T1000 (cell line): ENCODE data around the gene LIG3.
A peak's percentile ranks its signal among the peaks of the same experiment; 100 is the strongest.
"Not testable (repeated sequence)": the region's sequence is repeated elsewhere in the genome, so short reads cannot be mapped to it uniquely, and the experiment has no call there.

Source experiments
- DNase-seq: peaks from one replicate; lab custom pipeline; 2025; ENCODE audit warnings: mixed read lengths; lab: John Stamatoyannopoulos, UW

LIG3 gene

GRCh38 chr17:34999456-34999855, 19.1 kb downstream of the LIG3 start:
- no peak for DNase-seq

DNA sequence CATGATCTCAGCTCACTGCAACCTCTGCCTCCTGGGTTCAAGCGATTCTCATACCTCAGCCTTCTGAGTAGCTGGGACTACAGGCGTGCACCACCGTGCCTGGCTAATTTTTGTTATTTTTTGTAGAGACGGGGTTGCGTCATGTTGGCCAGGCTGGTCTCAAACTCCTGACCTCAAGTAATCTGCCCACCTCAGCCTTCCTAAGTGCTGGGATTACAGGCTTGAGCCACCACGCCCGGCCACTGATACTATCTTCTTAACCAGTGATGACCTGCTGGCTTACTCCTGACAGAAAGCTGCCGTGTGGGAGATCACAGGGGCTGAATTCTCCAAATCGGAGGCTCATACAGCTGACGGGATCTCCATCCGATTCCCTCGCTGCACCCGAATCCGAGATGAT, 20.7 kb downstream of the LIG3 start:
- not testable (repeated sequence) for DNase-seq

DNA sequence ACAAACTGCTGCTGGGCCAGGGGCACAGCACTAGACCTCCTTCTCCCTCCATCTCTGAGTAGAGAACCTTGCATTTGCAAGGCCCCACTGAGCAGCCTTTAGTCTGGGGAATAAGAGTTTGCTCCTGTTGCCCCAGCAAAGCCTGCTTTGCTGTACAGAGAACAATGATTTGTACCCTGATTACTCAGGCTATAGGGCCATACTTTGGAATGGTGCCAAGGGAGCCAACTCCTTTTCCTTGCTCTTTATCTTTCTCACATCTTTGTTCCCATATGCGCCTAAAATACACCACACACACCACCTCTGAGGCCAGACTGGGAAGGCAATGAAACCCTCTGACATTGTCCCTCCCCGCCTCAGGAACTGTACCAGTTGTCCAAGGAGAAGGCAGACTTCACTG, 21.2 kb downstream of the LIG3 start:
- DNase-seq = no peak

DNA sequence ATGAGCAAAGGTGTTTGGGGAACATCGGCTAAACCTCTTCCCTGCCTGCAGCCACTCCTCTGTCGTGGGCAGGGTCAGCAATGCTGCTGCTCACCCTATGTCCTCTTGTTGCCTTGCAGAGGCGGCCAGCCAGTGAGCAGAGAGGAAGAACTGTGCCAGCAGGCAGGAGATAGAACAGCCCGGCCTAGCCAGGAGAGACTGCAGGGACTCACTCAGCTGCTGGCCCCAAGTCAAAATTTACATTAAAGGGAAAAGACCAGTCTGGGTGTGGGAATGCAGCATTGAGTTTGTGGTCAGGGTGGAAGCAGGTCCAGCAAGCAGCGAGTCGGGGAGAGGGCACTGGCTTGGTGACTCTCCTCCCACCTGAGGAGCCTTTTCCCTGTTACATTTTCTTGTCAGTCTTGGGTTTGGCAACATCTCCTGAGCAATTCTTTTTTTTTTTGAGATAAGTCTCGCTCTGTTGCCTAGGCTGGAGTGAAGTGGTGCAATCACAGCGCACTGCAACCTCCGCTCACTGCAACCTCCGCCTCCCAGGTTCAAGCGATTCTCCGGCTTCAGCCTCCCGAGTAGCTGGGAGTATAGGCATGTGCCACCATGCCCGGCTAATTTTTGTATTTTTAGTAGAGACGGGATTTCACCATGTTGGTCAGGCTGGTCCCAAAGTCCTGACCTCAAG, 22.7 kb downstream of the LIG3 start:
- DNase-seq = no peak

GRCh38 chr17:35003778-35004177, 23.5 kb downstream of the LIG3 start:
- no peak for DNase-seq

- DNase-seq = no peak
Measured at GRCh38 chr17:35006345-35006744, 26.0 kb downstream of the LIG3 start.

GRCh38 chr17:35006961-35007360, 26.6 kb downstream of the LIG3 start:
- no peak for DNase-seq

DNA sequence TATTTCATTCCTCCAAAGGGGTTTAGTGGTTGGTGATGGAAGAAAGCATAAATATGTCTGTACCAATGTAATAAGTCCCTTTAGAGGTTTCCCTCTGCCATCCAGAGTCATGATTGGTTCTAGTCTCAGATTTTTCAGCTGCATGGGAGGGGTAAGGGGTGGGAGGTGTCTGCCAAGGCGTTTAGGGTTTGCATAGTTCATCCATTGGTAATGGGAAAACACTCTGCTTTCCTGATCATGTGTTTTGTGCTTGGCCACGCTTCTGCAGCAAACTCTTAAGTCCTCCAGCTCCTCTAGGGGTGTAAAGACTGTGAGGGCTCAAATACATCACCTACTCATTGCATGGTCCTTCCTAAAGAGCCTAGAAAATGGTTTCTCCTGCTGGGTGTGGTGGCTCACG, 29.8 kb downstream of the LIG3 start:
- no peak for DNase-seq

GRCh38 chr17:35011671-35012216, 31.4 kb downstream of the LIG3 start:
- no peak for DNase-seq

DNA sequence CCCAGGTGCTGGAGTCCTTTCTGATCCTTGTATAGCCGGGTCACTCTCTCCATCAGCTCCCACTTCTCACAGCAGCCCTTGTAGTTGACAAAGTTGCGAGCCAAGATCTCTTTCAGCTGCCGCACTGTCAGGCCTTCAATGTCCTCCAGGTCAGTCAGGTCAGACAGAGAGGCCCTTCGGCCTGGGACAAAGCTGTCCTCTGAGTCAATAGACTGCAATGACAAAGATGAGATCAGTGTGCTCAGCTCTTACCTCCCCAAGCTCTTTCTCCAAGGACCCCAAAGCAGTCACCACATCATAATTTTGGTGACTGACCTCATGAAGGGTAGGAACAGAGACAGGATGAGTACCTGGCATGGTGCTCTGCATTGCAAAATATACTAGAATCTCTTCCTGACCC, 36.1 kb downstream of the LIG3 start:
- no peak for DNase-seq

DNA sequence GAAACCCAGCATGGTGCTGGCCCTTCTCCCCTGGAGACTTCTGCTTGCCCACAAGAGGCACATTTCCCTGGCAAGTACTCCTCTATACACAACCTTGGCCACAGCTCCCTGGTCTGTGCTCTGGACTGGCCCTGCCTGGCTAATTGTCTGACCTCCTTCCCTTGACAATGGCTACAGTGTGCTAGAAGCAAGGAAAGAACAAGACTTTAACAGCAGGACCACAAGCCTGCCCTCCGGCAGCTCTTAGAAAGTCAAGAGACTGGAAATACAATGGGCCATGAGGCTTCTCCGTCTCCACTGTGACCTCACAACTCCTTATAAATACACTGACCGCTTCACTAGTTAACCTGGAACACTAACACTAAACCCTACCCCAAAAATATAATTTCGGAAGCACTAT, 36.7 kb downstream of the LIG3 start:
- no peak for DNase-seq

DNA sequence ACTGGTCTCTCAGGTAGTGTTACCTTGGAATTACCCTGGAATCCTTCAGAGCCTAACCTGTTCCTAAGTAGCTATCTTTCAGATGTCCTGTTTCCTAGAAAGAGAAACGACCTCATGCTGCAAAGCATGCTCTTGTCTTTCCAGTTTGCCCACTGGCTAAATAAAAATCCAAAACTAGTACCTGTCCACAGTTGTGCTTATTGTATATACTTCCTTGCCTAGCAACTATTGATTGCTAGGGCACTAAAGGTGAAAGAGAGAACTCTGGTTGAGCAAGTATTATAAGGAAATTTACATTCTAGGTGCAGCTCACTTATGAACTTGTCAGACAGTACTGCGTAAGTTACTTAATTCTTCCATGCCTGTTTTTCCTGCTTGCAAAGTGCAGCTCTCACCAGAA, 38.5 kb downstream of the LIG3 start:
- no peak for DNase-seq

GRCh38 chr17:35019386-35020179, 39.3 kb downstream of the LIG3 start:
- no peak for DNase-seq

- DNase-seq = no peak
Measured at GRCh38 chr17:35021520-35022380, 41.4 kb downstream of the LIG3 start.

- DNase-seq = peak; percentile 41
Measured at GRCh38 chr17:35022536-35023063, 42.3 kb downstream of the LIG3 start.

DNA sequence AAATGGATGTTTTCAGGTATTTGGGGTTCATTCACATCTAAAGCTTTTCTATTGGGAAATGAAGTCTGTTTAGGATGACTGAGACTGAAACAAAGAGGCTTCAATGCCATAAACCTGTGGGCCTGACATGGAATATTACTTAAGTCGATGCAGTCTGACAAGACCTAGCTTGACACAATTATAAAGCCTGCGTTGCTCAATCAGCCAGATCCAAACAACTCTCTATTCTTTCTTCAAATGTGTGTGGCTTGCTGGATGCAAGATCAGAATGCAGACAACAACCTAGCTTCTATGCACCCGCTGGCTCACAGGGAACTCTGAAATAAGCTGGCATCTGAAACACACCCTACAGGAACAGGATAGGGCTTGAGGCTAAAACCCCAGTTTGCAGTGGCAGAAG, 43.2 kb downstream of the LIG3 start:
- DNase-seq = no peak

- no peak for DNase-seq
Measured at GRCh38 chr17:35025541-35025940, 45.2 kb downstream of the LIG3 start.

- DNase-seq = not testable (repeated sequence)
Measured at GRCh38 chr17:35028097-35028496, 47.8 kb downstream of the LIG3 start.

DNA sequence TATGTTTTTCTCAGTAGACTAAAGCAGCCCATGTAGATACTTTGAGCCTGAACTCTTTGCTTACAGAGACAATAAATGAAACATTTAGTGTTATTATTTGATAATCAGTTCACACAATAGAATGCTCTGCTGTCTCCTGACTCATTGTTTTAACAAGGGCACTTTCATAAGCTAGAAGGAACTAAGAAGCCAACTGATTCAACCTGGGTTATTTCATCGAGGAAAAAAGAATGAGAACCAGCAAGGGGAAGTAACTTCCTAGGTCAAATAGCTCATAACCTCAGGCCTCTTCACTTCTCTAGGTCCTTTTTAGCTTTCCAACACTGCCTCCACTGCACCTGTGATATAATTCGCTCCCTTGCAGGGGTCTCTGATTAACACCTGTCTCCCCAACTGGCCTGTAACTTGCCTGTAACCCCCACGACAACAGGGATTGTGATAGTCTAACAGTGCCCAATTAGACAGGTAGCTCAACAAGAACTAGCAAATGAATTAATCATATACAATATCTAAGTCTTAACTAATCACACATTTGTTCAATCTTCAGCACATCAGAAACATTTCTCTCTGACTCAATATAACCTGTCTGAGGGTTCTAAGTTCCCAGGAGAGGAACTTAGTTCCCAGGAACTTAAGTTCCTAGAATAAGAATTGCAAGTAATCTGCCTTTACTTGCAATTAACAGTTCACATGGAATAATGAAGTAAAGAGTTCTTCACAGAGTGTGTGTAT, 48.4 kb downstream of the LIG3 start:
- no peak for DNase-seq

GRCh38 chr17:35030780-35031179, 50.5 kb downstream of the LIG3 start:
- DNase-seq = no peak

- DNase-seq = no peak
Measured at GRCh38 chr17:35038453-35038852, 58.1 kb downstream of the LIG3 start.
